HG03378 (cell line): Measurements from ENCODE around the gene SLC37A4.
A peak's percentile ranks its signal among the peaks of the same experiment; 100 is the strongest.
"Not testable (repeated sequence)": the region's sequence is repeated elsewhere in the genome, so short reads cannot be mapped to it uniquely, and the experiment has no call there.

Experiments used
- ATAC-seq: cut with Tn5 transposase; IDR thresholded peaks from one replicate; pipeline ENCODE4 v1.9.1; 2021; ENCODE audit warnings: mild to moderate bottlenecking, moderate library complexity; ENCODE audit not compliant: unreplicated experiment

The SLC37A4 gene

DNA sequence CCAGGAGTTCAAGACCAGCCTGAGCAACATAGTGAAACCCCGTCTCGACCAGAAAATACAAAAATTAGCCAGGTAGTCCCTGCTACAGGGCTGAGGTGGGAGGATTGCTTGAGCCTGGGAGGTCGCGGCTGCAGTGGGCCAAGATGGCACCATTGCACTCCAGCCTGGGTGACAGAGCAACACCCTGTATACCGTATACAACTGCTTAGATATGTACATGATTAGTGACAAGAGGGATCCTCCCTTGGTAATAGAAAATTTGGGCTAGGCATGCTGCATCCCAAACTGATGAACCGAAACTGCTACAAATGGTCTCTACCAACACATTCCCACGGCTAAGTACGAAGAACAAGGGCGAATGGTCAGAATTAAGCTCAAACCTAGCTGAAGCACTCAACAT is 12.2 kb upstream of the SLC37A4 start:
- no peak for ATAC-seq

DNA sequence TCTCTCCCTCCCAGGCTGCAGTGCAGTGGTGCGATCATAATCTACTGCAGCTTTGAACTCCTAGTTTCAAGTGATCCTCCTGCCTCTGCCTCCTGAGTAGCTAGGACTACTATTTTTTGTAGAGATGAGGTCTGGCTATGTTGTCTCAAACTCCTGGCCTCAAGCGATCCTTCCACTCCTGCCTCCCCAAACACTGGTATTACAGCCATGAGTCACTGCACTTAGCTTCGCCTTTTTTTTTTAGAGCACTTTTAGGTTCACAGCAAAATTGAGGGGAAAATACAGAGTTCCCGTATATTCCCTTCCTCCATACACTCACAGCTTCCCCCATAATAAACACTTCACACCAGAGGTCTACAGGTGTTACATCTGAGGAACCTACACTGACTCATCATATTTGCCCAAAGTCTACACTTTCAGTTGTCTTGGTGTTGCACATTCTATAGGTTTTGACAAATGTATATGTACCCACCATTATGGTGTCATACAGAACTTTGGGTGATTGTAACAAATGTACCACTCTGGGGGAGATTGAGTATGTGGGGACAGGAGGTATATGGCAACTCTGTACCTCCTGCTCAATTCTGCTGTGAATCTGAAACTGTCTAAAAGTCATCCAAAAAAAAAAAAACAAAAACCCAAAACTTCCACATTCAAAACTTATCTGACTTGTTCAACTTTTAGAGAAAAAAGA is 11.3 kb upstream of the SLC37A4 start:
- ATAC-seq = no peak

DNA sequence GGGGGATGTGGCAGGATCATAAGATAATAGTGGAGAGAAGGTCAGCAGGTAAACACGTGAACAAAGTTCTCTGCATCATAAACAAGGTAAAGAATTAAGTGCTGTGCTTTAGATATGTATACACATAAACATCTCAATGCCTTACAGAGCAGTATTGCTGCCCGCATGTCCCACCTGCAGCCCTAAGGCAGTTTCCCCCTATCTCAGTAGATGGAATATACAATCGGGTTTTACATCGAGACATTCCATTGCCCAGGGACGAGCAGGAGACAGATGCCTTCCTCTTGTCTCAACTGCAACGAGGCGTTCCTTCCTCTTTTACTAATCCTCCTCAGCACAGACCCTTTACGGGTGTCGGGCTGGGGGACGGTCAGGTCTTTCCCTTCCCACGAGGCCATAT is 8.8 kb upstream of the SLC37A4 start:
- not testable (repeated sequence) for ATAC-seq

DNA sequence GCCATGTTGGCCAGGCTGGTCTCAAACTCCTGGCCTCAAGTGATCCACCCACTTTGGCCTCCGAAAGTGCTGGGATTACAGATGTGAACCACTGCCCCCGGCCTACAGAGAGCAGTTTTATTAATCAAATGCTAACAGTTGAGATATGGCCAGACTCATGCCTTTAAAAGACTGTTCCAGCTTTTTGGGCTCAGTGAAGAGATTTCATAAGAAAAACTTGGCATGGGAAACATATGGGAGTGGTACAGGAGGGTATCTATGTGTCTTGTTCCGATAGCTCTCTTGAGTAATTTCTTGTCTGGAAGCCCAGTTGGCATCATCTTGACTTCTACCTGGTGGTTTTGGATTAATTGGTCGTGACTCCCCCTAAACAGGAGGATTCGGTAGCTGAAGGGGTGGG is 8.2 kb upstream of the SLC37A4 start:
- no peak for ATAC-seq

DNA sequence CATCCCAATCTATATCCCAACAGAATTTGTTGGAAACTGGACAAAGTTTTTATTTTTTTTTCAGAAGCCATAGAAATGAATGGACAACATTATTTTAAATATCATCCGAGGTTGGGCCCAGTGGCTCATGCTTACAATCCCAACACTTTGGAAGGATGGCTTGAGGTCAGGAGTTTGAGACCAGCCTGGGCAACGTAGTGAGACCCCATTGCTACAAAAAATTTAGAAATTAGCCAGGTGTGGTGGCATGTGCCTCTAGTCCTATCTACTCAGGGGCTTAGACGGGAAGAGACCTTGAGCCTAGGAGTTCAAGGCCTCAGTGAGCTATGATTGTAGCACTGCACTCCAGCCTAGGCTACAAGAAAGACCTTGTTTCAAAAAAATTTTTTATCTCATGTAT is 4.1 kb upstream of the SLC37A4 start:
- no peak for ATAC-seq

DNA sequence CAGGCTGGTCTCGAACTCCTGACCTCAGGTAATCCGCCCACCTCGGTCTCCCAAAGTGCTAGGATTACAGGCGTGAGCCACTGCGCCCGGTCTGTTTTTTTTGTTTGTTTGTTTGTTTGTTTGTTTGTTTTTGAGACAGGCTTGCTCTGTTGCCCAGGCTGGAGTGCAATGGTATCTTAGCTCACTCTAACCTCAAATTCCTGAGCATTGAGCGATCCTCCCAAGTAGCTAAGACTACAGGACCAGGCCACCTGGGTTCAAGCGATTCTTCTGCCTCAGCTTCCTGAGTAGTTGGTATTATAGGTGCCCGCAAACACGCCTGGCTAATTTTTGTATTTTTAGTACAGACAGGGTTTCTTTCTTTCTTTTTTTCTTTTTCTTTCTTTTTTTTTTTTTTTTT is 2.7 kb upstream of the SLC37A4 start:
- not testable (repeated sequence) for ATAC-seq

DNA sequence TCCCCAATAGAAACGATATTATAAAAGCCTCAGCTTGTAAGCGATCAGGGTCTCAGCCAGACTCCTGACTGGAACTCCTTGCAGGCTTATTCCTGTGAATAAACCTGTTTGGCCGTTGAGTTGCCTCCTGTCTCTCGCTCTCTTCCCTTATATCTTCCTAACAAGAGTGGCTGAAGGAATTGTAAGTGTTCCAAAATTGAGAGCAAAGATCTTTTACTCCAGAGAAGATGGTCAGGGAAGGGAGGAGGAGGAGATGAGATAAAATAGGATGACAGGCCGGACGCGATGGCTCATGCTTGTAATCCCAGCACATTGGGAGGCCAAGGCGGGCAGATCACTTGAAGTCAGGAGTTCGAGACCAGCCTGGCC is 1.2 kb upstream of the SLC37A4 start:
- ATAC-seq = no peak

DNA sequence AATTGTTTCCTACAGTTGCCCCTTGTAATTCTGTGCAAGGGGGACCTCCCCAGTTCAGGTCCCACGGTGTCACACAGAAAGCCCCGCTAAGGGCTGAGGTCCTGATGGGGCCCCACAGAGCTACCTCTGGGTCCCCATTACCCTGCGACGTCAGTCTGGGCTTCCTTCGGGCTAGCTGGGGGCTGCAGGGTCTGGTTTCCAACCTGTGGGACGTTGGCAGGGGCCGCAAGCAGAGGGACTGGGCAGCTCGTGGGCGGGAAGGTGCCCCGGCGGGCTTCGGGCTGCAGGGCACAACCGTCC is 698 bp downstream of the SLC37A4 start:
- ATAC-seq = no peak

DNA sequence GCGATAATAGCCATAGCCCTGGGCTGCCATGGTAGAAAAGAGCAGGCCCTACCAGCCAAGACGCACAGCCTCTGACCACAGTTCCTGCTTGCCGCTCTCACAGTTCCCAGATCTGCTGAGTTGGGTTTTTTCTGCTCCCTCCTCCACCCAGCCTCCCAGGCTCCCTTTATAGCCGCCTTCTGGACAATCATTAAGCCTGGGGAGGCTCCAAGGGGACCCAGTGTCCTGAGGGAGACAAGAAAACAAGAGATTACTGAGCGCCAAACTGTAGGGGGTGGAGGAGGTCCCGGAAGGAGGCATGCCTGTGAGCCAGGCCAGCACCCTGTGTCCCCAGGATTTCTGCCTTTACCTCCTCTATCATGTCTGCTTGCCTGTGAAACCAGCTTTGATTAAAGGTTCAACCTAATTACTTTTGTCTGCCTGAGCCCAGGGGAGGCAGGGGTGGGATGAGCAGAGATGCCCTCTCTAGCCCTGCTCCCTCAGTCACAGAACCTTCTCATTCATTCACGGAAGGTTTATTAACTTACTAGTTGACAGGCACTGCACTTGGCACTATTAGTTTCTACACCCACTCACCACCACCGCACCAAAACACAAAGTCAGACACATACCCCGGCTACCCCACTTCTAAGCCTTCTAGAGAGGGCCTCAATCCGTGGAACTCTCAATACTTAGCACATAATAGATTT is 1.2 kb downstream of the SLC37A4 start:
- ATAC-seq = peak; percentile 31

DNA sequence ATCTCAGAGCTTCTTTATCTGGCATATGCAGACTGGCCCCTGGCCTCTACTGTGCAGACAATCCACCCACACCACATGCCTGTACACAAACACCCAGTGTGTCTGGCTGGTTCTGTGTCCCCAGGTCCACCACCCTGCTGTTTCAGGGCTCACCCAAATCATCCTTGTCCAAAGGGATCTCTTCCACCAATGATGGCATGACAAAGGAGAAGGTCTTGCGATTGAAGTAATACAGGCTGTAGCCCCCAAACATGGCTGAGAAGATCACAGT is 1.7 kb downstream of the SLC37A4 start:
- ATAC-seq = no peak

DNA sequence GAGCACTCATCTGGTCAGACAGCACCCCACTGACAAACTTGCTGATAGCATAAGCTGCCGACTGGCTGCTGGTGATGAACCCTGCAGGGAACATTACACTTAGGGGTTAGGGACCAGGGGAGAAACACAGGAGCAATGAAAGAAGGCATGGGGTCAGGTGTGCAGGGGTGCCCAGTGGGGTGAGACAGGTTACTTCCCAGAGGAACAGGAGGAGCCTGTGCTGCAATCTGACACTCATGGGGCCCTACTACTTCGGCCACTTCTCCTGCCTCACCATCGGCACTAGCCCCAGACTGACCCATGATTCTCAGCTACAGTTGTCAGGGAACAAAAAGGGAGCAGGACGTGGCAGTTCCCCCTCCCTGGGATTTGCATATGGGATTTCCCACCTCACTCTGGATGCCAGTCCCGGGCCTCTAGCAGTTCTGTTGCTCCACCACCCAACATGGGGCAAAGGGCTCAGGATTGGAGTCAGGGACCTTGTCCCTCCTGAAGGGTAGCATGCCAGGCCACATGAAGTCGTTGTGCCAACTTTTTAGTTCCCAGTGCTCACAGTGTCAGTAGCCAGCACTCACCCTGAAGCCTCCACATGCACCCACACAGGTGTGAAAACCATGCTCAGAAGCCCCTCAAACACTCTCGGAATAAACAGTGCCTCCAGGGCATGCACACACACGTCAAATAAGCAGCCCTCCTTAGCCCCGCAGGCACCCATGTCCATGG is 2.2 kb downstream of the SLC37A4 start:
- no peak for ATAC-seq

DNA sequence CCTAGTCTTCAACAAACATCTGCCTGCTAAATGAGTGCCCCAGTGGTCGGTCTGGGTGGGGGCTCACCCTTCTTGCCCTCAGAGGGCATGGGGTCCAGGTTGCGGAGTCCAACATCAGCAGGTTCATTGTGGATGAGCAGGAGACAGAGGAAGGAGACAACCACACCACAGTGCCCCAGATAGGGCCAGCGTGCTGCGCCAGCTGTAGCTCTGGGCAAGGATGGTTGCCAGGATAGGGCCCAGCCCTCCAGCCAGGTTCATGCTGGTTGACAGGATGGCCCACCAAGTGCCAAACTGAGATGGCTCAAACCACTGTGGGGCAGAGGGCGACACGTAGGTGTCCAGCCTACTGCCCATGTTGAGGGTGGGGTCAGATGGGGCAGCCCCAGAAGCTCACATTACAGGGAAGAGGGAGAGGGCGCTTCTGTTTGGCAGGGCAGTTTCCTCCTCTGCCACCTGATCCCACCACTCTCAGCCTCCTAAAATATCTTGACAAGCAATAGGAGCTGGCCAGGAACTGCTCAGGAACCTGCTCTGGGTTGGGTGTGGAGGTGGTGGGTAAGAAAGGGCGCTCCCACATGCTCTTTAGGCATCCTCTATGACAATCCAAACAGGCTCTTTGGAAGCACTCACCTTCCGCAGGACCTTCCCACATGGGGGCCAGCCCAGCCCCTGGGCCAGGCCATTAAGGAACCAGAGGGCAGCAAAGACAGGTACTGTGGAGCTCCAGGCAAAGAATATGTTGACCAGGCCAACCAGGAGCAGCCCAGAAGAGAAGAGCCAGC is 2.9 kb downstream of the SLC37A4 start:
- ATAC-seq = no peak

DNA sequence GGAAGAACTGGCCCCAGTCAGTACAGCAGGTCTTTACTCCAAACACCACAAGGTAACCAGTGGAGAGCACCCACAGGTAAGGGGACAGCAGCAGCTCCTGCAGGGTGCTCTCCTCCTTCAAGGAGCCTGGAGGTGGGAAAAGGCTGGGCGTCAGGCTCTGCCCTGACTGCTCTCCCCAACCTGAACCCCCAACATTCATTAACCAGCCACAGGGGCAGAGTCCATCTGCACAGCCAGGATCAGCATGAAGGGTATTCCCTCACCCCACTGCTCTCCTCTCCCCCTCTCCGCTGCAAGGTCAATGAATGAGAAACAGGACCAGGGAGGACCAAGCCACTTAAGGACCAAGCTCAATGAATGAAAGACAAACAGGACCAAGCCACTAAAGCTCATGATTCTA is 3.7 kb downstream of the SLC37A4 start:
- no peak for ATAC-seq

DNA sequence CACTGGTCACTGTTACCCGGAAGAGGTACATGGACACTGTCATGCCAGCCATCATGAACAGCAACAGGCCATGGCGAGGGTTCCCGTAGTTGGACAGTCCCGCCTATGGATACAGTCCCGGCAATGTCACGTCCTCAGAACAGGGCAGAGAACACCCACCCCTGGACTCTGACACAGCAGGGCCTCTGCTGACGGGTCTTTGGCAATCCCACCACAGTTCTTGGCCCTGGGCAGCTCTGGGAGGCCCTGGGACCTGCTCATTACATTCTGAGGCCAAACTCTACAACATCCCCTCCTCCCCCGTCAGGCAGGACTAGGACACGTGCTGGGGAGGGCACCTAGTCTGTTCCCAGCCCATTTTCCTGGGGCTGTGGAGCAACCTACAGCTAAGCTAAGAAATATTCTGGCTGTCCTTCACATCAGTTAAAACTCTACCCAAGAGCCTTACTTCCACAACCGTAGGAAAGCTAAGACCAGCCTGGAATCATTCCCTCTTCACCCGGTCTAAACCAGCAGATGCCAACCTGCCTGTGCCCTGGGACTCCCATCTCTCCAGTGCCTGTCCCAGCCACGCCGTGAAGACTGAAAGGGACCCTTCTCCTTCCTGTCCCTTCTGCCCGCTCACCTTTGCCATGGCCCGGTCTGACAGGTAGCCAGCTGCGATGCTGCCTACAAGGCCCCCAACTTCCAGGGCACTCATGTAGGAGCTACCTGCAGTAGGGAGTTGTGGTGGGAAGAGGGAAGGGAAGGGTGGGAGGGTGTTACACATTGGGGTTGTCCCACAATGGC is 4.5 kb downstream of the SLC37A4 start:
- ATAC-seq = no peak

DNA sequence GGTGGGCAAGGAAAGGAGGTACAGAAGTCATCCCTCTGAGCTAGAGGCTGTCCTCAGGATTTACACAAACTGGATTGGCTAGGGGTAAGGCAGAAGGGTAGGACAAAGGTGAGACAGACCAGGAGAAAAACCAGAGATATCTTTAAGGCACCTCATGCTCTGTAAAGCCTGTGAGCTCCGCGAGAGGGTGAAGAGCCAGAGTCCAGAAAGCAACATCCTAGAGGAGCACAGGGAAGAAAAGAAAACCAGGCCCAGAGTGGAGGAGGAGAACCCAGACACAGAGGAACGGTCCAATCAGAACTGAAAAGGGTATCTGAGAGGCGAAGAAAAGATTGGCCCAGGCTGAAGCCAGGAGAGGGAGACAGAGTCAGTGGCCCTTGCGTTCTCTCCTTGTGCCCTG is 5.1 kb downstream of the SLC37A4 start:
- ATAC-seq = no peak

DNA sequence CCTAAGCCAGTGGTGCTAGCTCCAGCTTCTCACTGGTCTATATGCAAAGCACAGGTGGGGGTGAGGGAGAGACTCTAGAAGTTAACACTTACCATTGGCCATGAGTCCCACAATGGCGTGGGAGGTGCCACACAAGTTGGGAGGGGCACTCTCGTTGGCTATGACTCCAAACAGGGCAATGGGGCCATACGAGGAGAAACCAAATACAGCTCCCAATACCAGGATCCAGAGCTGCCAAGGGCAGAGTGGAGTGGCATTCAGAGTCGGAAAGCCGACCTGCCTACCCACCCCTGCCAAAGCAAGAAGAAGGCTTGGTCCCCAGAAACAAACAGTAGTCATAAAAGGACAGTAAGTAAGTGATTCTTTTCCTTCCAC is 5.6 kb downstream of the SLC37A4 start:
- no peak for ATAC-seq

DNA sequence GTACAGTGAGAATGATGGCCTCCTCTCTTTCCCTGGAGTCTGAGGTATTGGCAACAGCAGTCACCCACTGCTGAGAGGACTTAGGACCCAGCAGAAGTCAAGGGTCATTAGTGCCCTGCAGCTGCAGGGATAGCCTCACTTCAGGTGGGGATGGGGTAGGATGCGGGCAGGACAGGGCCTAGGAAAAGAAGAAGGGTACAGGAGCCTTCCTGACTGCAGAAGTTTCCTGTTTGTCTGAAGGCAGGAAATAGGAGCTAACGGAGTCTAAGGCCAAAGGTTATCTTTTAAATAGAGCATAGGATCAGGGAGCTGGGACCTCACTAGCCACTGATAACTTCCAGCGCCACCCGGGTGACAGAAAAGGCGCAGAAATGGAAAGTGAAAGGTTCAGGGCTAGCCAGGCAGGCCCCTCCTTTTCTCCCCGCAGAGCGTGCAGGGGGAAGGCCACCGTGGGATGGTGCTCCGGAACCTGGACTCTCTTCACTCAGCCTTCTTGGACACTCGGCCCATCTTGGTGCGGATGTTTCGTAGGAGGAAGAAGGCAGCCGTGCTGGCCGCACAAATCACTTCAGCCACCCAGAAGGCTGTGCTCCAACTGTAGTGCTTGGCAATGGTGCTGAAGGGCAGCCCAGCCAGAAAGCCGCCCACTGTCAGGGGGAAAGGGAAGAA is 6.1 kb downstream of the SLC37A4 start:
- ATAC-seq = no peak

DNA sequence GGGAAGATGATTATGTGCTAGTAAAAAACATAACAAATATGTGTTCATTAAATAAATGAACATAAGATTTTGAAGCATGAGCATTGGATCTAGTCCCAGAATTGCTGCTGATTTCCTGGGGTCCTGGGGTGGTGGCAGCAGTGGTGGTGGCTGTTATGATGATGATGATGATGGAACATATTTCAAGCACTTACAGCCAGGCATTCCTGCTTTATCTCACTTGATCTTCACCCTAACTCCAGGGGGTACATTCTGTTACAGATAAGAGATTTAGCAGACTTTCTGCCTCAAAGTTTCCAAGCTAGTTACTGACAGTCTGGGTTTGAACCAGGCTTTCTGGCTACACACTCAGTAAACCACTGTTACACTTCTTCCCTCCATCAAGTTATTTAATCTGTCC is 6.9 kb downstream of the SLC37A4 start:
- no peak for ATAC-seq

DNA sequence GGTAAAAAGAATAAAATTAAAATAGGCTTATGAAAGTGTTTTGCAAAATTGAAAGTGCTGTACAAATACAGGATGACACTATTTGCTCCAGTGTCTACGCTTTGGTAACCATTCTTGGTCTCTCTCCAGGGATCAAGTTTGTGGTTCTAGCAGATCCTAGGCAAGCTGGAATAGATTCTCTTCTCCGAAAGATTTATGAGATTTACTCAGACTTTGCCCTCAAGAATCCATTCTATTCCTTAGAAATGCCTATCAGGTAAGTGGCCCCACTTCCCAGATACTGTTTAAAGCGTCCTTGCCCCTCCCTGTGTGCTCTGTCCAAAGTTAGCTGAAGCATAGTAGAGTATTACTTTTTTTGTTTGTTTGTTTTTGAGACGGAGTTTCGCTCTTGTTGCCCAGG is 9.0 kb downstream of the SLC37A4 start:
- ATAC-seq = no peak

DNA sequence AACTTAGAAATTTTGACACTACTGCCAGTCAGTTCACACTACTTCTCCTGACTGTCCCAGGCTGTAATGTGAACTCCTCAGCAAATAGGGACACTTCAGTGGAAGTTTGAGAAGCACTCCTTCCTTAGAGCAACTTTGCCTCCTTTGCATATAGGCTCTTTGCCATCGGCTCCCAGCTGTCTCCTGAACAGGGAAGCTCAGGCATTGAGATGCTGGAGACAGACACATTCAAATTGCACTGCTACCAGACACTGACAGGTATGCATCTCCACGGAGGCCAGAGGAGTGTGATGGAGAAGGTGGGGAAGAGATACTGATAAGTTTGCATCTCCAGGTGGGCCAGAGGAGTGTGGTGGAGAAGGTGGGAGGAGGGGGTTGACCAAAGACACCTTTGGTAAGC is 10.7 kb downstream of the SLC37A4 start:
- ATAC-seq = no peak
